Measurements from ENCODE around the gene YIPF1.

DNA sequence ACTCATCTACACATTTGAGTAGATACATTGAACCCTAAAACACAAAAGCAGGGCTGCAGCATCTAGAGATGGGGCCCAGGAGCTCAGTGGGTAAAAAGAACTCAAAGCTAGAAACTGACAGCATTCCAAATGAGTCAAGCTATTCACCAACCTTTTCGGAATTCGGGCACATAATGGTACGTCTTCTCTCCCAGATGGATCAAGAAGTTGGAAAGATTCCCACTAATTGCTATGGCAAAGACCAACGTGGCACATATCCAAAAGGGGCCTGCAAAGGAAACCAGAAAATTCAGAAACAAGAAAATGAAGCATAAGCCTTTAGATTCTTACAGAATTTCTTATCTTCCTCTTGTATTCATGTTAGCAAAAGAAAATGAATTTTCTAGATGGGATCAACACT lies 18.4 kb downstream of the YIPF1 start:
- TF ChIP-seq CTCF (IDR thresholded peaks at IDR 0.05; ENCODE audit: low read depth, low read length), result no peak
- no peak for TF ChIP-seq EZH2phosphoT487 (IDR thresholded peaks at IDR 0.05; ENCODE audit: low read depth)

Measured in OCI-LY3 (cell line).